NB4 (cell line): ENCODE data around the gene EVPLL.
"Not testable (repeated sequence)": the region's sequence is repeated elsewhere in the genome, so short reads cannot be mapped to it uniquely, and the experiment has no call there.

Experiments
- DNase-seq: peaks from one replicate; pipeline ENCODE4 v3.0.0; 2010; ENCODE audit warnings: low read depth
- H3K4me3 ChIP-seq: one replicate; pipeline ENCODE4 v1.5.1; 2011; ENCODE audit warnings: mild to moderate bottlenecking, low read depth, low read length, moderate library complexity

The EVPLL gene

DNA sequence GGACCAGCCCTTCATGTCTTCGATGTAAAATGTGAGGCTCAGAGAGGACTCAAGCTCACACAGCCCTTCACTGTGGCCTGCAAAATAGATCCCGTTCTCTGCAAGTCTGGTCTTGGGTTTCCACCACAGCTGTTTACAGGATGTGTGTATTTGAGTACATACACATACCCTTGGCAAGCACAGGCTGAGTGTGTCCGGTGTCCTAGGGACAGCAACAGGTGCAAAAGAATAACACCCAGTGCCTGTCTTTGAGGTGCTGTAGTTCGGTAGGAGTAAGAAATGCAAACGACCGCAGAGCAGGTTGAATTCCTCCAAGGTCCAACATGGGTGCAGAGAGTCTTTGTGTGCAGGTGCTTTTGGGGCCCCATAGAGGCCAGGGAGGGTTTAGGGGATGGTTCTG is 44.9 kb downstream of the EVPLL start:
- not testable (repeated sequence) for DNase-seq, H3K4me3 ChIP-seq

DNA sequence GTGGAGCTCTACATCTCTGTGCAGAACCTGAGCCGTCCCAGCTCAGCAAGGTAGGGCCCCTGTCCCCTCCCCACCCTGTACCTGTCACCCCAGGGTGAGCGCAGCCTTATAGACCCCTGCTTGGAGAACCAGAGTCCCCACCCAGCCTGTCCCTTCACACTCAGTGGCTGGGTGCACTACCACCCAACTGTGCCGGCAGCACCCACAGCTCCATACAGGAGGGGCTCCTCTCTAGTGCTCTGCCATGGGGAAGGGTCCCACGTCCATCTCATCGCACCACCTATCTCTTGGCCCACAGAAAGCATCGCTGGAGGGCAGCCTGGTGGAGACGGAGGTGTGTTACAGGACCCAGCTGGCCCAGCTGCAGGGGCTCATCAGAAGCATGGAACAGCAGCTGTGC is 45.4 kb downstream of the EVPLL start:
- not testable (repeated sequence) for DNase-seq, H3K4me3 ChIP-seq

DNA sequence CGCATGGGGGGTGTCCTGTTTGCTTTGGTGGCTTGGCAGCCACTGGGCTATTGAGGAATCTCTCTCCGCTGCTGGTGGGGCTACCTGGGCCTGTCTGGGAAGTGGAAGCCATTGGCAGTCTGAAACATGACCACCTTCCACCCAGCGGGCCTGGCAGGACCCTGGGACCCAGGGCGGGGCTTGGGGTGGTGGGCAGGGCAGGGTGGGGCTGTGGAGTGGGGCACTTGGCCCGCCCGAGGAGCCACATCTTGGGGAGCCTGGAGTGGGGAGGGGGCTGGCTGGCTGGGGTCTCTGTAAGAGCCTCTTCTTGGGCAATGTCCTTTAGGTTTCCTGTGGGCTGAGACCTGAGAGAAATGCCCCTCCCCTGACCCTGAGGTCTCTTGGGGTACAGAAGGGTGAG is 48.0 kb downstream of the EVPLL start:
- not testable (repeated sequence) for H3K4me3 ChIP-seq, DNase-seq

DNA sequence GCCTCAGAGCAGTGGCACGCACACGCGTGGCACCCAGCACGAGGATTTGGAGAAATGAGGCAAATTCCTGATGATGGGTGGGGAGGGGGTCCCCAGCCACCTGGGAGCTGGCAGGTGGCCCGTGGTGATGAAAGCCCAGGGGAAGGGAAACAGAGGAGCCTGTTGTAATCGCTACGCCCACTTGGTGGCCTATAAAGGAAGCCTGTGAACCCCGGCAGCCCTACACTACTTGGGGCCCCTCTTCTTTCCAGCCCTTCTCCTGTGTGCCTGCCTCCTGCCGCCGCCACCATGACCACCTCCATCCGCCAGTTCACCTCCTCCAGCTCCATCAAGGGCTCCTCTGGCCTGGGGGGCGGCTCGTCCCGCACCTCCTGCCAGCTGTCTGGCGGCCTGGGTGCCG is 49.1 kb downstream of the EVPLL start:
- H3K4me3 ChIP-seq, DNase-seq: not testable (repeated sequence)

DNA sequence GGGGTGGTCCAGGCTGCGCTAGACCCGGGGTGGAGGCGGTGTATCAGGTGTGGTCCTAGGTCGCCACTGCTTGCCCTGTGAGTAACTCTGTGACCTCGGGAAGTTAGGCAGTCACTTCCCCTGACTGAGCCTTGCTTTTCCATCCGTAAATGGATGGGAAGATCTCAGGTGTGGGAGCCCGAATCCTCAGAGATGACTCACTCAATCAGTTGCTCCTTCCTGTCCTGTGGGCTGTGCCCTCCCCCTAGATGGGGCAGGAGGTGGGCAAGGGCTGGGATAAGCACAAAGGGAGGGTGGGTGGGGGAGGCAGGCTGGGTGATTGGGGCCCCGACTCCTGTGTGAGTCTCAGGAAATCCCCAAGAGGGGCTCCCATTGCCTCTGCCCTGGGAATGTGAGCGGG is 54.6 kb downstream of the EVPLL start:
- H3K4me3 ChIP-seq, DNase-seq: not testable (repeated sequence)
